ENCODE measurements around the gene XBP1. TPM values are rescaled to one million over a fixed set of nuclear protein-coding genes. Genes with fewer than 3 reads are reported as not detected.
A peak's percentile ranks its signal among the peaks of the same experiment; 100 is the strongest.

XBP1 gene
- total and polyA plus RNA-seq, 10 of the 15 experiments (the other 5 are each of a cell fraction or from before 2014, with no cell fraction given), result 44.5 to 313 (median 149) TPM

DNA sequence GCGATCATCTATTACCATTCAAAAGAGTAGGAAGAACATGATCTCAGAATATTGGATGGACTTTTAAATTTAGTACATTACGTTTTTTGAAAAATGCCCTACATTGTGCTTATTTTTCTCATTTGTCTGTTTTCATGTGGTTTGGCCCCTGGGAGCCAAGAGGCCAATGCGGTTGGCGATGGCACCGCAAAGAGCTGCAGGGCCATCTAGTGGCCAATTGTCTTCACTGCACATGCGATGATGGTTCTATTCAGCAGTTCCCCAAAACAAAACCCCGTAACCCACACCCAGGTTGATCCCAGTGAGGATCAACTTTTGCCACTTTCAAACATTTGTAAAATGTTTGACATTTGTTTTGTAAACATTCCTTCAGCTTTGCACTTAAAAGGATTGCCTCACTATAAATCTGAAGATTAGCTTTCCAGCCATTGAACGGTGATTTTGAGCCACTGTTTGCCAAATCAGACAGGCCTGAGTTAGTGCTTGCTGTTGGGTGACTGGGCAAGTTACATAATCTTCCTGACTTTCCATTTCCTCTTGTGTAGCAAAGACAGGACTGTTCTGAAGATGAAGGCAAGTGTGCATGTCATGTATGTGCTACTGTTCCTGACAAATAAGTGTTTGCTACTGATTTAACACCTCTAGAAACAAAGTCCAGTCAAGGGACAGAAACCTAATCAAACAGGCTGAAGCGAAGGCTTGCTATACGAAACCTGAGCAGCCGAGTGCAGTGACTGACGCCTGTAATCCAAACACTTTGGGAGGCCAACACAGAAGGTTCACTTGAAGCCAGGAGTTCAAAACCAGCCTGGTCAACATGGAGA is 29.2 kb upstream of the XBP1 start (continued):
- no peak for TF ChIP-seq NFYA (IDR thresholded peaks at IDR 0.05; ENCODE audit: borderline replicate concordance, low read depth, low read length)
- TF ChIP-seq, protein P1, sequence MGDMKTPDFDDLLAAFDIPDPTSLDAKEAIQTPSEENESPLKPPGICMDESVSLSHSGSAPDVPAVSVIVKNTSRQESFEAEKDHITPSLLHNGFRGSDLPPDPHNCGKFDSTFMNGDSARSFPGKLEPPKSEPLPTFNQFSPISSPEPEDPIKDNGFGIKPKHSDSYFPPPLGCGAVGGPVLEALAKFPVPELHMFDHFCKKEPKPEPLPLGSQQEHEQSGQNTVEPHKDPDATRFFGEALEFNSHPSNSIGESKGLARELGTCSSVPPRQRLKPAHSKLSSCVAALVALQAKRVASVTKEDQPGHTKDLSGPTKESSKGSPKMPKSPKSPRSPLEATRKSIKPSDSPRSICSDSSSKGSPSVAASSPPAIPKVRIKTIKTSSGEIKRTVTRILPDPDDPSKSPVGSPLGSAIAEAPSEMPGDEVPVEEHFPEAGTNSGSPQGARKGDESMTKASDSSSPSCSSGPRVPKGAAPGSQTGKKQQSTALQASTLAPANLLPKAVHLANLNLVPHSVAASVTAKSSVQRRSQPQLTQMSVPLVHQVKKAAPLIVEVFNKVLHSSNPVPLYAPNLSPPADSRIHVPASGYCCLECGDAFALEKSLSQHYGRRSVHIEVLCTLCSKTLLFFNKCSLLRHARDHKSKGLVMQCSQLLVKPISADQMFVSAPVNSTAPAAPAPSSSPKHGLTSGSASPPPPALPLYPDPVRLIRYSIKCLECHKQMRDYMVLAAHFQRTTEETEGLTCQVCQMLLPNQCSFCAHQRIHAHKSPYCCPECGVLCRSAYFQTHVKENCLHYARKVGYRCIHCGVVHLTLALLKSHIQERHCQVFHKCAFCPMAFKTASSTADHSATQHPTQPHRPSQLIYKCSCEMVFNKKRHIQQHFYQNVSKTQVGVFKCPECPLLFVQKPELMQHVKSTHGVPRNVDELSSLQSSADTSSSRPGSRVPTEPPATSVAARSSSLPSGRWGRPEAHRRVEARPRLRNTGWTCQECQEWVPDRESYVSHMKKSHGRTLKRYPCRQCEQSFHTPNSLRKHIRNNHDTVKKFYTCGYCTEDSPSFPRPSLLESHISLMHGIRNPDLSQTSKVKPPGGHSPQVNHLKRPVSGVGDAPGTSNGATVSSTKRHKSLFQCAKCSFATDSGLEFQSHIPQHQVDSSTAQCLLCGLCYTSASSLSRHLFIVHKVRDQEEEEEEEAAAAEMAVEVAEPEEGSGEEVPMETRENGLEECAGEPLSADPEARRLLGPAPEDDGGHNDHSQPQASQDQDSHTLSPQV (IDR thresholded peaks at IDR 0.05), result no peak
- TF ChIP-seq MEF2A (IDR thresholded peaks at IDR 0.05; ENCODE audit: insufficient read depth, low read depth, low read length), result 0 out of 2 replicates have a peak, but pooled peaks have one; percentile 9
- no peak; a peak in 1 of 4 replicates for TF ChIP-seq BHLHE40 (IDR thresholded peaks at IDR 0.05; ENCODE audit: borderline replicate concordance in 1 of 2, low read depth in 2 of 2, low read length in 1 of 2)
- 0 out of 3 replicates have a peak, but pooled peaks have one; percentile 54 for TF ChIP-seq POU2F2 (IDR thresholded peaks at IDR 0.05; ENCODE audit: borderline replicate concordance, low read depth, low read length)
- no peak for TF ChIP-seq BRCA1 (IDR thresholded peaks at IDR 0.05; ENCODE audit: low read depth, low read length)
- no peak for TF ChIP-seq FOXK2 (IDR thresholded peaks at IDR 0.05)
- no peak for TF ChIP-seq YBX1 (IDR thresholded peaks at IDR 0.05)
- TF ChIP-seq, protein P2, sequence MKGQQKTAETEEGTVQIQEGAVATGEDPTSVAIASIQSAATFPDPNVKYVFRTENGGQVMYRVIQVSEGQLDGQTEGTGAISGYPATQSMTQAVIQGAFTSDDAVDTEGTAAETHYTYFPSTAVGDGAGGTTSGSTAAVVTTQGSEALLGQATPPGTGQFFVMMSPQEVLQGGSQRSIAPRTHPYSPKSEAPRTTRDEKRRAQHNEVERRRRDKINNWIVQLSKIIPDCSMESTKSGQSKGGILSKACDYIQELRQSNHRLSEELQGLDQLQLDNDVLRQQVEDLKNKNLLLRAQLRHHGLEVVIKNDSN (IDR thresholded peaks at IDR 0.05; ENCODE audit: borderline replicate concordance, extremely low read length, insufficient read depth, low read depth, low read length), result no peak
- no peak for TF ChIP-seq MXI1 (IDR thresholded peaks at IDR 0.05; ENCODE audit: low read depth, low read length)
- TF ChIP-seq, protein P3, sequence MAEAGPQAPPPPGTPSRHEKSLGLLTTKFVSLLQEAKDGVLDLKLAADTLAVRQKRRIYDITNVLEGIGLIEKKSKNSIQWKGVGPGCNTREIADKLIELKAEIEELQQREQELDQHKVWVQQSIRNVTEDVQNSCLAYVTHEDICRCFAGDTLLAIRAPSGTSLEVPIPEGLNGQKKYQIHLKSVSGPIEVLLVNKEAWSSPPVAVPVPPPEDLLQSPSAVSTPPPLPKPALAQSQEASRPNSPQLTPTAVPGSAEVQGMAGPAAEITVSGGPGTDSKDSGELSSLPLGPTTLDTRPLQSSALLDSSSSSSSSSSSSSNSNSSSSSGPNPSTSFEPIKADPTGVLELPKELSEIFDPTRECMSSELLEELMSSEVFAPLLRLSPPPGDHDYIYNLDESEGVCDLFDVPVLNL (IDR thresholded peaks at IDR 0.05; ENCODE audit: low read depth, low read length), result no peak
- no peak for TF ChIP-seq ZNF24 (IDR thresholded peaks at IDR 0.05)
- no peak for TF ChIP-seq HDAC2 (IDR thresholded peaks at IDR 0.05)
- no peak for TF ChIP-seq POLR2AphosphoS2 (IDR thresholded peaks at IDR 0.05; ENCODE audit: low read depth, low read length)
- no peak for TF ChIP-seq MTA3 (IDR thresholded peaks at IDR 0.05; ENCODE audit: borderline replicate concordance, low read length)
- TF ChIP-seq NR2F1 (conservative IDR thresholded peaks at IDR 0.05), result peak; percentile 92
- TF ChIP-seq RB1 (IDR thresholded peaks at IDR 0.05; ENCODE audit: borderline replicate concordance), result peak; percentile 43; the same call in 1 of the 2 replicates
- no peak for TF ChIP-seq JUNB (IDR thresholded peaks at IDR 0.05)
- TF ChIP-seq HCFC1 (IDR thresholded peaks at IDR 0.05; ENCODE audit: low read length), result no peak
- no peak for TF ChIP-seq CREB1 (IDR thresholded peaks at IDR 0.05; ENCODE audit: low read depth)
- 0 out of 2 replicates have a peak, but pooled peaks have one; percentile 15 for TF ChIP-seq CREM (IDR thresholded peaks at IDR 0.05; ENCODE audit: low read depth)
- TF ChIP-seq, protein P4, sequence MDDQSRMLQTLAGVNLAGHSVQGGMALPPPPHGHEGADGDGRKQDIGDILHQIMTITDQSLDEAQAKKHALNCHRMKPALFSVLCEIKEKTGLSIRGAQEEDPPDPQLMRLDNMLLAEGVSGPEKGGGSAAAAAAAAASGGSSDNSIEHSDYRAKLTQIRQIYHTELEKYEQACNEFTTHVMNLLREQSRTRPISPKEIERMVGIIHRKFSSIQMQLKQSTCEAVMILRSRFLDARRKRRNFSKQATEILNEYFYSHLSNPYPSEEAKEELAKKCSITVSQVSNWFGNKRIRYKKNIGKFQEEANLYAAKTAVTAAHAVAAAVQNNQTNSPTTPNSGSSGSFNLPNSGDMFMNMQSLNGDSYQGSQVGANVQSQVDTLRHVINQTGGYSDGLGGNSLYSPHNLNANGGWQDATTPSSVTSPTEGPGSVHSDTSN (IDR thresholded peaks at IDR 0.05; ENCODE audit: insufficient replicate concordance, low read depth, low read length), result no peak
- TF ChIP-seq NRF1 (conservative IDR thresholded peaks at IDR 0.05; ENCODE audit: low read depth, low read length), result no peak
- no peak for TF ChIP-seq TAF1 (IDR thresholded peaks at IDR 0.05; ENCODE audit: borderline replicate concordance, low read depth, low read length)

All from GM12878 (cell line).